IPS-NIHi7 (cell line): ENCODE measurements around the gene EPS15.
"Not testable (repeated sequence)": the region's sequence is repeated elsewhere in the genome, so short reads cannot be mapped to it uniquely, and the experiment has no call there.

ENCODE experiments used
- DNase-seq: peaks from one replicate; pipeline ENCODE4 v3.0.0; 2012; ENCODE audit warnings: mixed read lengths; ENCODE audit errors: extremely low spot score

EPS15 gene

DNA sequence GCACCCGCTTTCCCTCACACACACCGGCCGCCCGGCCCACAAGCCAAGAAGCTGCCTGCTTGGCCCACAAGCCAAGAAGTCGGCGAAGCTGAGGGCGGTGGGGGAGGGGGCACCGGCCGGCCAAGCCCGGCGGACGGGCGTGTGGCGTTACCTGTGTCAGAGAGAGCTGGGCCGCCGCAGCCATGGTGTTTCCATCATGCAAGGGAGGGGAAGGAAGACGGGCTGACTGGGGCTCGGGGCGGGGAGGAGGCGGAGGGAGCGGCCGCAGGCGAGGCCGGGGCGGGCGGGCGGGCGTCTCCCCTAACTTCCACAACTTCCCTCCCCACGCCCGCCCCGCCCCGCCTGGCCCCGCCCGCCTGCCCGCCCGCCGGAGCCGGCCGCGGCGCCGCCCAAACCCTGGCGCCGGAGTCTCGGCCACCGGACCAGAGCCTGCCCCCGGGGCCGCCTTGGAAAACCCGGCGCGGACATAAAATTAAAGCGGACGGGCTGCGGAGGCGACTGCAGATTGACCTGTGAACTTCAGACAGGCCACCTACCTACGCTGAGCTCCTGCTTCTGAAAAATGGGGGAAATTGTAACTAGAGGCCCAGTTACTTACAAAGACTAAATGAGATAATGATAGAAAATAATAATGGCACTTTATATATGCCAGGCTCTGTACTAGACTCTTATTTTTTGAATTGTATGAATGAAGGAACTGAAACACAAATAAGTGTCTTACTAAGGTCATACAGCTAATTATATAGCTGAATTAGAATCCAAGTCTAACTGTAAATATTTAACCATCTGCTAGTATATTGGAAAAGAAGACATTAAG lies at the start of gene EPS15:
TSS of gene EPS15 (minus strand) at position 219 of the 817 bp plus-strand sequence. CDS start at position 184, 35 bp downstream.
- peak; percentile 97 for DNase-seq

GRCh38 chr1:51568231-51568935 lies 49.3 kb upstream of the EPS15 start:
- DNase-seq, result no peak

DNA sequence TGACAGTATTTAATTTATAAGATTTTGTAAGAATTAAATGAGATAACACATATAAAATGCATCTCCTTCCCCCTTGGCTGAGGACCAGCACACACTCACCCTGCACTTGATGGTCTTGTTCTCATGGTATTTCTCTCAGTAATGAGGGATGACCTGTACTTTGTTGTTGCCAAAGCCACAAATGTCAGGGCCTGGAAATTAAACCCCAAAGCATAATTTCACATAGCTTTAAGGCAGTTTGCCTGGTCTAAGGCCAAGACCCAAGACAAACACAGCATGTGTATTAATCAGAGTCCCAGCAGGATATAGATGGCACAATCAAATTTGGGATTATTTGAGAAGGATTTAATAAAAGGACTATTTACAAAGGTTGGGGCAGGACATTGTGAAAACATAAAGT lies 48.6 kb upstream of the EPS15 start:
- DNase-seq, result no peak

- DNase-seq, result no peak
These were observed 47.2 kb upstream of the EPS15 start for GRCh38 chr1:51566260-51566659.

GRCh38 chr1:51565009-51565408 lies 45.9 kb upstream of the EPS15 start:
- DNase-seq, result peak; percentile 39

DNA sequence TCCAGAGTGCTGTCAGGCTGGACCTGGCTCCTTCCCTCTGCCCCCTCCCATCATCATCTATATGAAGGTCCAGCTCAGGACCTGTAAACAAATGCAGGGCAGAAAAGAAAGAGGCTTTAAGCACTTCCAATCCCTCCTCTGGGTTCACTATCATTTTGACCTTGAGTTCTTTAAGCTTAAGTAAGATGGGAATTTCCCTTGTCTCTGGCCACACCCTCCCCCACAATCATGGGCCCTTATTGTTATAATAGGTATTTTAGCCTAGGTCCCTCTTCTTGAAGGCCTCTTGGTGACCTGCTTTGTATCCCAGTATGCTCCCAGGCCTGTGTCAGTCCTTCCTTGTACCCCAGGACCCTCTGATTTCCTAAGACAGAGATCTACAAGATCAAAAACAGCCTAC lies 45.1 kb upstream of the EPS15 start:
- no peak for DNase-seq

DNA sequence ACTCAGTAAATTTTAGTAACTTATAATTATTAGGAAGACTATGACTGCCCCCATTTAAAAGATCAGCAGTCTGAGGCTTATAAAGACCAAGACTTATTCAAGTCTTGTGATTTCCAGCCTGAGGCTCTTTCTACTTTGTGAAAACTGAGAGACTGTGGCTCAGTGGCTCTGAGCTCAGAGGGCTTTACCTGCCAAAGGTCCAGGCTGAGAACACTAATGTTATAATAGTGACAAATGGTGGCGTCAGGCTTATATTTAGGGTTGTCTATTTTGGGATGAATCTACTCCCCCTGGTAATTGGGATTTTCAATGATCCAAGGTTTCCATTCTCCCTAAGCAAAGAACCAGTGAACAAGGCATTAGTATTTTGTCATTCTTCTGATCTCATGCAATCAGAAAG lies 42.6 kb upstream of the EPS15 start:
- no peak for DNase-seq

- not testable (repeated sequence) for DNase-seq
These were observed 41.8 kb upstream of the EPS15 start for GRCh38 chr1:51560895-51561294.

- DNase-seq, result no peak
These were observed 41.0 kb upstream of the EPS15 start for GRCh38 chr1:51560034-51560433.

DNA sequence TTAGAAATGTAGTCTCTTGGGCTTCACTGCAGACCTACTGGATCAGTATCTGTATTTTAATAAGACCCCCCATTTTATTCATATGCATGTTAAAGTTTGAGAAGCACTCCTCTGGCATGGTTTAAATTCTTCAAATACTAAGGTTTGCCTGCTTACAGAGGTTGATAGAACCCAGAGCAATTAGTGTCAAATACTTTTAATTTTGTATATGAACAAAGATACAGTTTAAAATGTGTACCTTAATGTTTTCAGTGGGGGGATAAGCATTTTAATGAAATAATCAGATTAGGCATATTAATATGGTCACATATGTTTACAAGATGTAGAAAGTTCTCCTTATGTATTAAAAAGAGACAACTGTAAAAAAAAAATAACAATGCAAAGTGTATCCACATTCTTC lies 40.4 kb upstream of the EPS15 start:
- DNase-seq, result no peak

- peak; percentile 42 for DNase-seq
These were observed 40.0 kb upstream of the EPS15 start for GRCh38 chr1:51559064-51559500.

DNA sequence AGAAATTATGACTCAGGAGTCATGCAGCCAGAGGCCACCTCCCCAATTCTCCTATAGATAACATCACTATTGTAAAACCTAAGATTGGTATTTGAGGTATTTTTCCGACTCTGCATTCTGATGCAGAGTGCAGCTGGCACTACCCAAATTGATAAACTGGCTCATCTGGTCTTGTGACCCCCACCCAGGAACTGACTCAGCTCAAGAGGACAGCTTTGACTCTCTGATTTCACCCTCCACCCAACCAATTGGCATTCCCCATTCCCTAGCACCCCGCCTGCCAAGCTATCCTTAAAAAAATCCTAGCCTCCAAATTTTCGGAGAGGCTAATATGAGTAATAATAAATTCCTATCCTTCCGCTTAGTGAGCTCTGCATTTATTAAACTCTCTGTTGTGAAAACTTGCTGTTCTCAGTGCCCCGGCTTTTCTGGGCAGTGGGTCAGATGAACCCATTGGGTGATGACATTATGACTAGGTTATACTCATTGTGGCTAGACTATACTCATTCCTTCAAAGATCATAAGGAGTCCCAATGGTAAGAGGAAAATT lies 39.4 kb upstream of the EPS15 start:
- no peak for DNase-seq

DNA sequence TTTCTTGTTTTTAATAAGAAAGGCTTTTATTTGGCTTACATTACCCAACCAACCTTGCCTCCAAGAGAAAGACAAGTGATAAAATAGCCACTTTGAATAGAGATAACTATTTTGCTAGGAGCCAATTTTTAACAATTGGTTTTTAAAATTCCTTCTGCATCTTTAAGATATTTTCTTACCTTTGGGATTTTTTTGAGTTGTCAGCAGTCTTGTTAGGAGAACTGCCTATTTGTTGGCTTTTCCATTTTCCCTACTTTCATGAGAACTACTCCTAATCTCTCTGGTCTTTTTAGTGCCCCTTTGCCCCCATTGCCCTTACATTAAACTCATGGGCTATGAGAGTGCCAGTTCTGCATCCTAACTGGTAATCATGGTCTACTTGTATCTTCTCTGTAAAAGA lies 38.1 kb upstream of the EPS15 start:
- DNase-seq, result no peak

- DNase-seq, result no peak
These were observed 37.0 kb upstream of the EPS15 start for GRCh38 chr1:51555866-51556619.

GRCh38 chr1:51553911-51554310 lies 34.8 kb upstream of the EPS15 start:
- no peak for DNase-seq

- DNase-seq, result no peak
These were observed 34.1 kb upstream of the EPS15 start for GRCh38 chr1:51552929-51553807.

GRCh38 chr1:51551848-51552296 lies 32.8 kb upstream of the EPS15 start:
- no peak for DNase-seq

DNA sequence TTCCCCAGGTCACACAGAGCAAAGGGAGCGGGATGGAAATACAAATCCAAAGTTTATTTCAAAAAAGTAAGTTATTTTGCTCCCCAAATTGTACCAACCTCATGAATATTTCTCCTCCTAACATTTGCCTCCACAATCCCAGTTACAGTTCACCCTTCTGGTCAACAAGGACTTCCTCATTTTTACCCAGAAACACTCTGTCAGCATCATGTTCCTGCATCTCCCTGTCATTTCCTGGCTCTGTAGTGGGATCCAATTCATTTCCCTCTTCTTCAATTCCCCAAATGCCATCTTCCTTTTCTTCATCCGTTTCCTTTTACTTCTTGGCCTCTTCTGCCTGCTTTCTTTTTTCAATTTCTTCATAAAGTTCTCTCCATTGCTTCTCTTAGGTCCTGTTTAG lies 32.0 kb upstream of the EPS15 start:
- DNase-seq, result no peak

DNA sequence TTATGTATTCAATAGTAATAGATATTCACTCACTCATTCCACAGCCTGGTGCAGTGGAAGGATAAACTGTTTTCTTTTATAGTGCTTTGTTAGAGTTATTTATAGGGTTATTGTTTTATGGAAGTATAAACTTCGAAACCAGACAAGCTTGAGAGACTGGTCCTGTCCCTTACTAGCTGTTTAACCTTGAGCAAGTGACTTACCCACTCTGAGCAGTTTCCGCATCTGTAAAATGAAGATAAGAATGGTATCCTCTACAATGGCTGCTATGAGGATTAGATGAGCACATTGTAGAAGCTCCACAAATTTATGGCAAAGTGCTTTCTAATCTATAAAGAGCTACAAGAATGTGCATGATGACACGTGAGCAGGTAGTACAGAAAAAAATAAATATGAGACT lies 30.8 kb upstream of the EPS15 start:
- no peak for DNase-seq

- no peak for DNase-seq
These were observed 30.1 kb upstream of the EPS15 start for GRCh38 chr1:51549016-51549619.

DNA sequence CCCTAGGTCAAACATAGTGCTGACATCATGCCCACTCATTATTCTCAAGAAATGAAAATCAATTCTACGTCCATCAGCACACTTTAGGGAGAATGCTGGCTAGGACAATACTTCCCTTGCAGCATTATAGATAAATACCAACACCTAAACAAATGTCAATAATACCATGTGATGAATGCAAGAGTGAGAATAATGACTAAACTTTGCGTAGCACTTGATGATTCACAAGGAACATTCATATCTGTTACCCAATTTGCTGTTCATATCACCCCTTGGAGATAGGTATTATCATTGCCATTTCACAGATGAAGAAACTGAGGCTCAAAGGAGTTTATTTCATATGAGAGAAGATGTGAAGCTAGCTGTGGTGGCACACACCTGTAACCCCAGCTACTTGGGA lies 24.8 kb upstream of the EPS15 start:
- no peak for DNase-seq
